Liver (tissue), 3 donors: ENCODE measurements around the gene HOXB8.

Source experiments
- ATF3 ChIP-seq: IDR thresholded peaks from 2 replicates; pipeline ENCODE4 v1.6.1; 2016; ENCODE audit warnings: antibody characterized with exemption
- CTCF ChIP-seq: fragments of 150-350 bp; IDR thresholded peaks from 2 replicates; pipeline ENCODE4 v1.5.1; 2017; ENCODE audit warnings: improper control_type of control experiment, low read depth, low read length; ENCODE audit not compliant: missing input control
- RAD21 ChIP-seq, 2 donors: IDR thresholded peaks; 2 replicates each; pipeline ENCODE4 v1.6.1; 2016; ENCODE audit warnings: antibody characterized with exemption in 2 of 2, mild to moderate bottlenecking in 2 of 2
- YY1 ChIP-seq: IDR thresholded peaks from 2 replicates; pipeline ENCODE4 v1.6.1; 2016; ENCODE audit warnings: antibody characterized with exemption, mild to moderate bottlenecking
- donor health status: healthy.
- donor health status: healthy.

- no peak for TF ChIP-seq CTCF
- TF ChIP-seq RAD21 (IDR thresholded peaks at IDR 0.05): no peak
- no peak for TF ChIP-seq ATF3
- TF ChIP-seq YY1: no peak
Observed at GRCh38 chr17:48582750-48583069, 32.4 kb downstream of the HOXB8 start.
